ENCODE data around the gene NCKAP1. TPM values are rescaled to one million over a fixed set of nuclear protein-coding genes. Genes with fewer than 3 reads are reported as not detected.

Gene NCKAP1
- total and polyA plus RNA-seq, 2 donors (not counting 3 experiments of a cell fraction or from before 2014, with no cell fraction given), result 49.4 to 130 TPM

DNA sequence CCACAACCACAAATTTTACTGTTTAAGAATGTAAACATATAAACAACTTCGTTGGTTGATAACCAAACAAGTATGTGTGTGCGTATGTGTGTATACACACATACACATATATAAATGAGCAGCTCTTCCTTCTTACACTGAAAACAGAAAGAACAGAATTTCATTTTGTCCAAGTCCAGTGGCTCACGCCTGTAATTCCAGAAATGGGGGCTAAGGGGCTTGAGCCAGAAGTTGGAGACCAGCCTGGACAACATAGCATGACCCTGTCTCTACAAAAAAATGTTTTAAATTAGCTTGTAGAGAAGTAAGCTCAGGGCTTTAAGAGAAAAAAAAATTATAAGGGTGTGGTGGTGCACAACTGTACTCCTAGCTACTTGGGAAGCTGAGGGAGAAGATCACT lies 12.3 kb downstream of the NCKAP1 start:
- ChIA-PET POLR2A (no interaction called here), CTCF (interaction anchor here (0.6 to 1.2 kb wide), 3 partner anchors 25 to 223 kb away, joined by 3 to 4 read pairs (median 3); no protein-coding TSS in a partner anchor)
- Histone ChIP-seq H3K36me3 (ENCODE audit: control insufficient read depth in 2 of 2, extremely low read depth in 1 of 2, insufficient read depth in 2 of 2, low read length in 2 of 2) (peaks cover 0 to 9% of the 10 kb centered on the region in 2 experiments), H3K4me3 (replicated peaks in 1 of 3; ENCODE audit: insufficient read depth in 1 of 3, low read depth in 1 of 3, low read length in 3 of 3) (no peak overlapping the region), H3K4me1 (ENCODE audit: control insufficient read depth, extremely low read depth, insufficient read depth, low read length) (no peaks in the 10 kb centered on the region), H3K27me3 (ENCODE audit: control insufficient read depth in 2 of 2, insufficient read depth in 2 of 2, low read length in 2 of 2) (no peaks in the 10 kb centered on the region), H3K9me3 (replicated peaks; ENCODE audit: control insufficient read depth, insufficient read depth, low read length) (no peaks in the 10 kb centered on the region), H3K4me2 (ENCODE audit: insufficient read depth, low read length) (no peak overlapping the region), H2AFZ (ENCODE audit: low read depth, low read length) (no peak overlapping the region), H3K9me1 (replicated peaks; ENCODE audit: control insufficient read depth, extremely low read depth, insufficient read depth, low read length) (no peaks in the 10 kb centered on the region), H4K20me1 (replicated peaks; ENCODE audit: control insufficient read depth, extremely low read depth, insufficient read depth, low read length) (peaks cover 28% of the 10 kb centered on the region), H3K27ac (ENCODE audit: insufficient read depth, low read depth, low read length) (no peak overlapping the region), H3K79me2 (ENCODE audit: control insufficient read depth, insufficient read depth, low read length) (peaks cover 100% of the 10 kb centered on the region), H3K9ac (replicated peaks; ENCODE audit: extremely low read depth, insufficient read depth, low read length) (no peak overlapping the region)
- no peak for FAIRE-seq
- TF ChIP-seq GATA2 (IDR thresholded peaks at IDR 0.05; ENCODE audit: insufficient read depth, insufficient read length, low read depth, low read length), result no peak
- no peak for TF ChIP-seq POLR2AphosphoS5 (IDR thresholded peaks at IDR 0.05; ENCODE audit: insufficient read depth, low read depth, low read length)
- TF ChIP-seq, protein P1, sequence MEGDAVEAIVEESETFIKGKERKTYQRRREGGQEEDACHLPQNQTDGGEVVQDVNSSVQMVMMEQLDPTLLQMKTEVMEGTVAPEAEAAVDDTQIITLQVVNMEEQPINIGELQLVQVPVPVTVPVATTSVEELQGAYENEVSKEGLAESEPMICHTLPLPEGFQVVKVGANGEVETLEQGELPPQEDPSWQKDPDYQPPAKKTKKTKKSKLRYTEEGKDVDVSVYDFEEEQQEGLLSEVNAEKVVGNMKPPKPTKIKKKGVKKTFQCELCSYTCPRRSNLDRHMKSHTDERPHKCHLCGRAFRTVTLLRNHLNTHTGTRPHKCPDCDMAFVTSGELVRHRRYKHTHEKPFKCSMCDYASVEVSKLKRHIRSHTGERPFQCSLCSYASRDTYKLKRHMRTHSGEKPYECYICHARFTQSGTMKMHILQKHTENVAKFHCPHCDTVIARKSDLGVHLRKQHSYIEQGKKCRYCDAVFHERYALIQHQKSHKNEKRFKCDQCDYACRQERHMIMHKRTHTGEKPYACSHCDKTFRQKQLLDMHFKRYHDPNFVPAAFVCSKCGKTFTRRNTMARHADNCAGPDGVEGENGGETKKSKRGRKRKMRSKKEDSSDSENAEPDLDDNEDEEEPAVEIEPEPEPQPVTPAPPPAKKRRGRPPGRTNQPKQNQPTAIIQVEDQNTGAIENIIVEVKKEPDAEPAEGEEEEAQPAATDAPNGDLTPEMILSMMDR (IDR thresholded peaks at IDR 0.05; ENCODE audit: extremely low read depth in 1 of 2, insufficient read depth in 1 of 2, low read depth in 1 of 2, low read length in 2 of 2), result no peak
- TF ChIP-seq MYC (IDR thresholded peaks at IDR 0.05; ENCODE audit: low read depth, low read length), result no peak
- TF ChIP-seq, protein P2, sequence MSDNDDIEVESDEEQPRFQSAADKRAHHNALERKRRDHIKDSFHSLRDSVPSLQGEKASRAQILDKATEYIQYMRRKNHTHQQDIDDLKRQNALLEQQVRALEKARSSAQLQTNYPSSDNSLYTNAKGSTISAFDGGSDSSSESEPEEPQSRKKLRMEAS (IDR thresholded peaks at IDR 0.05; ENCODE audit: insufficient read depth, insufficient read length), result no peak
- TF ChIP-seq JUN (IDR thresholded peaks at IDR 0.05; ENCODE audit: borderline replicate concordance, insufficient read depth, insufficient read length, low read depth), result no peak
- TF ChIP-seq EZH2 (IDR thresholded peaks at IDR 0.05; ENCODE audit: borderline replicate concordance, low read depth, low read length, severe bottlenecking), result no peak
- TF ChIP-seq FOS (IDR thresholded peaks at IDR 0.05; ENCODE audit: borderline replicate concordance, insufficient read depth, low read length), result no peak
- TF ChIP-seq POLR2A (IDR thresholded peaks at IDR 0.05; ENCODE audit: low read depth, low read length), result no peak
- dilution Hi-C loops (cut with MboI; ENCODE audit: extremely low pct_ligation_motif_present, low sequenced_read_pairs), result no loop called here
- no TSS peak for BruUV-seq (replicated peaks)
- DNase-seq (ENCODE audit: low read depth, low spot score), result no peak
- intact Hi-C loops (cut with micrococcal nuclease), result no loop called here

Measured in endothelial cell of umbilical vein (primary cell).